ENCODE measurements around the gene MOB3B.

The MOB3B gene

DNA sequence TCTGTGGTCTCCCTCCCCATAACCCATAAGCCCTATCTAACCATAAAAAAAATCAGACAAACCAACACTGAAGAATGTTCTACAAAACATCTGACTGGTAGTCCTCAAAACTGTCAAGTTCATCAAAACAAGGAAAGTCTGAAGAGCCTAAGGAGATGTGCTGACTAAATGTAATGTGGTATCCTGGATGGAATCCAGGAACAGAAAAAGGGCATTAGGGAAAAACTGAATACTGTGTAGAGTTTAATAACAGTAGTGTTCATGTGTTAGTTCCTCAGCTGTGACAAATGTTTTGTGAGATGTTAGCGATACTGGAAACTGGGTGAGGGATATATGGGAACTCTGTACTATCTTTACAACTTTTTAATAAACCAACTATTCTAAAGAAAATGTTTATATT is 157.0 kb downstream of the MOB3B start:
- in situ Hi-C loops (cut with MboI; ENCODE audit: low sequenced_read_pairs), result no loop called here

DNA sequence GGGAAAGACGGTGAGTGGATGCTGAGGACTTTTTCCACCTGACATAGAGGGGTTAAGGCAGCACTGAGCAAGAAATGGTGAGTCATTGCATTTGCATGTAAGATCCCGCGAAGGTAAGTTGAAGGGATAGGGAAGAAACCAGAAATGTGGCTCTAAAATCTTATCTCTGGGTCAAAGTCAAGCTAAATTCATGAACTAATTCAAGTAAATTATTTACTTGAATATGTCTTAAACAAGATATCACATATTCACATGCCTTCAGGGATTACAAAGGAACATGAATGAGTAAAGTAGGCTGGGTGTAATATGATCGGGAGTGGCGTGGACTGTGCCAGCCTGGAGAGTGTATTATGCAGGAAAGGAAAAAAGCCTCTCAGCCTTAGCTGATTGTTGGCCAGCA is 158.2 kb downstream of the MOB3B start:
- in situ Hi-C loops (cut with MboI; ENCODE audit: low sequenced_read_pairs), result no loop called here

DNA sequence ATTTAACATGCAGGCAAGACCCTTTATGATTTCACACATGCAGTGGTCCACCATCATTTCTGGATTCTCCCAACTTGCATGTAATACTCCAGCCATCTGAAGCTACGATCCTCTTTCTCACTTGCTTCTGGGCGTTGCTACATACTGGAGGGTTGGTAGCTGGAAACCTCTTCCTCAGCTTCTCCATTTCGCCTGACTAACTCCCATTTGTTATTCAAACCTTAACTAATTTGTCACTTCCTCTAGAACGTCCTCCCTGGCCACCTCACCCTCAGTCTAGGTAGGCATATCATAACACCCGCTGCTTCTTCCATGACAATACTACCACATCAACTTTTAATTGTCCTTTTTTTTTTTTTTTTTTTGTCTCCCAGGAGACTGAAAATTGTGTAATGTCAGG is 160.0 kb downstream of the MOB3B start:
- in situ Hi-C loops (cut with MboI; ENCODE audit: low sequenced_read_pairs), result no loop called here

DNA sequence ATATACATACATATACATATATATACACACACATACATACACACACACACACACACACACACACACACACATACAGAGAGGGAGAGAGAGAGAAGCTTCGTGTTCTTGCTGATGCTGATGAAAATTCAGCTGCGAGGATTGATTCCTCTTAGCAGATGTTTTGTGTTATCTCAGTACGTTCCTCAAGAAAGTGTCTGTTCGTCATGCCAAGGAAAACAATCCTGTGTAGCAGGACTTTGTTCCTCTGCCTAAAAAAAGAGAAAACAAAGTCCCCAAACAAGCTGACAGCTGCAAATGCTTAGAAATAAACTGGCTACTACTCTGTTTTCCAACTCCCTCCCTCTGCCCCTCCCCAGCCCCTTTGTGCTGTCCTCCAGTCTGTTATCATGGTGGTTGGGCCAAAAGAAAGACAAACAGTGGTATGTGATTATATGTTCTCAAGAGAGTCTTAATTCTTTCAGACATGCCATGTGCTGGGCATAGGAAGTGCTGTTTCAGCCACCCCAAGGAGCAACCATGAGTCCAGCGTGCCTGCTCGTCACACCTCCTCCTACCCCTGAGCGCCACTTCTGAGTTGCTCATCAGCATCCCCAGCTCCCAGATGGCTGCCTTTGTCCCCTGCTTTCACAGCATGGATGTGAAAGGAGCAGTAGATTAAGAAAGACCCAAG is 161.2 kb downstream of the MOB3B start:
- in situ Hi-C loops (cut with MboI; ENCODE audit: low sequenced_read_pairs), result no loop called here

DNA sequence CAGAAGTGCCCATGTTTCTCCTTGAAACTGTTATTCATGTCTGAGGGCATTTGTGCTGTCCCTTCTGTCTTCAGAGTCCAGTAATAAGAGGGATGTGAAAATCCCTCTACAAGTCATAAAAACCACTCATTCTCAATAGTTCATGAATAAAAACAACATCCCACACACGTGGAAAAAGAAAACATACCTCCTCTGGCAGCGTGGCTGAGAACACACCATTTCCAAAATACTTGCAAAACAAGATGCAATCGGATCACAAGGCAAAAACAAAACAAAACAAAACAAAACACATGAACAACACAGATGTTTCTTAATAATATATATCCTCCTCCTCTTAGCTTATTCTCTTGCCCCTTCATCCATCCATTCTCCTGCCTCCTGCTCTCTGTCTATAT is 161.7 kb downstream of the MOB3B start:
- in situ Hi-C loops (cut with MboI; ENCODE audit: low sequenced_read_pairs), result no loop called here

DNA sequence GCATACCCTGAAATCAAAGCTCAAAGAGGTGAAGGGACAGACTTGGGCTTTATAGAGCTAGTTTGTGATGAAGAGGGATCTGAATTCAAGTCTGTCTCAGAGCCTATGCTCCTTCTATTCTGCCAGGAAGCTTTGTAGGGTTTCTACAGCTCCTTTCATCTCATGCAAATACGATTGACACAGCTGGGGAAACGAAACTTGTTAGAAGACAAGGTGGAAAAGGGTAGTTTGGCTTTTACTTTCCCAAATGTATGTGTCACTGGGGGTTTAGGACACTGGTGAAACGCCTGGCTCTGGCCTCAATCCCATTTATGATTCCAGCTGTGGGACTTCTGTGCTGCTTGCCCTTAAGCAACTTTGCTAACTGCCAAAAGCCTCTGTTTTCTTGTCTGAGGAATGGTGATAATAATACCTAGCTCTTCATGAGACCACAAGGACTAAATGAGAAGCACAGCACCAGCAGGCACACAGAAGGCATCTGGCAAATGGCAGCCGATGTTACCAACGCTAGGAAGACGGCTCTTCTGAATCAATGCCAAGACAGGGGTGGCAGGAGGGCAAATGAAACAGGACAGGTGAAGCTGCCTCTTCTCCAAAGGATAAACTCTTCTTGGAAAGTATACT is 162.3 kb downstream of the MOB3B start:
- in situ Hi-C loops (cut with MboI; ENCODE audit: low sequenced_read_pairs), result no loop called here

DNA sequence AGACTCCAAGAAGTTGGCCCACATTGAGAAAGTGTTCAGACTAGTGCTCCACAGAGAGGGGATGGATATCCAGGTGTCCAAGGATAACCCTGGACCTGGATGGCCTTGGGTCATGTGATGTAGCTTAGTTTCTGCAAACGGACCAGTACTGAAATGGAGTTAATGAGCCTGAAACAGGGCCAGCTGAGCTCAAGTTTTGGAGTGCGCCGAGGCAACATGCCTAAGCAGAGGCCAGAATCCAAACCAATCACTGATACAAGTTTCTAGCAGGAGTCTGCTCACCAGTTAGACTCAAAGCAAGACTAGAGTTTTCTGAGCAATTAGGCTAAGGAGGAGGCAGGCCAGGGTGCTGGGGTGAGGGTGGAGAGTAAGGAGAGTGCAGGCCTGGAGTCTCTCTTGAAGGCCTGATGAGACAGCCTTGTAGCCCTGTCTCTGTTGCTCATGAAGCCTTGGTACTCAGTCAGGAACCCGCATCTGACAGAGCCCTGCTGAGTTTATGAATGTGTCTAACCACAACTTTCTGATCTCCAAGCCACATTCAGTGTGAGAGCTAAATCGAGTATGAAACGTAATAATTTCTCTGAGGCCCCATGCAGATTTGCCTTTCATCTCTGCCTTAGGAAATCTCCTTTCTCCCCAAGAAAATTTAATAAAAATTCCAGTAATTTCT is 163.8 kb downstream of the MOB3B start:
- in situ Hi-C loops (cut with MboI; ENCODE audit: low sequenced_read_pairs), result no loop called here

DNA sequence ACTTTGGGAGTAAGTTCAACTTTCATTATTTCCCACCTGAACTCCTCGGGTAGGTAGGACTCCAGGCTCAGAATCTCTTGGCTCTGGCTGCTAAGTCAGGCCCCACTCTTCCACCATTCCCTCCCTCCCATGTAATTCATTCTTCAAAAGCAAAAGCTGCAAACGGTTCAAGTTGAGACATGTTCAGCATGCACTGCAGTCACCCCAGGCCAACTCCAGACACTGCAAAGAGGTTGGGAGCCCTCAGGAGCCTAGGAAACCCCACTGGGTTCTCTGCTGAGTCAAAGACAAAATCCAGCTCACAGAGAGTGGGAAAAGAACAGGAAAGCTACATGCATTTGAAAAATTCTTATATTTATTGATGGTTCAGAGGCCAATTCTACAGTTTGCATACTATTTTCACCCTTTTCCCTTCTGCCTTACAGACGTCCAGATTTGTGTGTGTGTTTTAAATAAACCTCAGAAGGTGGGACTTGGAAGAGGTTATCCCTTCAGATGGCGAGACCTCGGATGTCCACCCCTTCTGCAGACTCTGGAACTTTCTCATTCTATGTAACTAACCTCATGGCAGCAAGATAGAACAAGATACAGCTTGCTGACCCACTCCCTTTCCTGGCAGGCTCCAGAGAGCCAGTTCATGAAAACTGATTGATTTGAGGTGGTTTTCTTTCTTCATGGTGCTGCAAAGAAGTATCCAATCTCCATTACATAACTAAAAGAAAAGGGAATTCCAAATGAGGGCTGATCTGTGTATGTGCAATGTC is 167.0 kb downstream of the MOB3B start:
- in situ Hi-C loops (cut with MboI; ENCODE audit: low sequenced_read_pairs), result no loop called here

DNA sequence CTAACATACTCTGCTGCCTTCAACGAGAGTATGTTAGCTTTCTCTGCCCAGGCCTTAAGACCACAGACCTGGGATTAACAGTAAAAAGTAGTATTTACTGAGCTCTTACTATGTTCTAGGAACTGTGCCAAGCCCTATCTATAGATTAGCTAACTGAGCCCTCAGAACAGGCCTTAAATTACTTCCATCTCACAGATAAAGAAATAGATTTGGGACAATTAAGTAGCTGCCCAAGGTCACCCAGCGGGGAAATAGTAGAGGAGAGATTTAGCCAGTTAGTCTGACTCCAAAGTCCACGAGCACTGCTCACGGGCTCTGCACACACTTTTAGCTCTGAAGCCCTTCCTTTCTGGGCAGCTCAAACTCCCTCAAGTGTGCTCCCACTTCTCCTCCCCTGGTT is 168.1 kb downstream of the MOB3B start:
- in situ Hi-C loops (cut with MboI; ENCODE audit: low sequenced_read_pairs), result no loop called here

DNA sequence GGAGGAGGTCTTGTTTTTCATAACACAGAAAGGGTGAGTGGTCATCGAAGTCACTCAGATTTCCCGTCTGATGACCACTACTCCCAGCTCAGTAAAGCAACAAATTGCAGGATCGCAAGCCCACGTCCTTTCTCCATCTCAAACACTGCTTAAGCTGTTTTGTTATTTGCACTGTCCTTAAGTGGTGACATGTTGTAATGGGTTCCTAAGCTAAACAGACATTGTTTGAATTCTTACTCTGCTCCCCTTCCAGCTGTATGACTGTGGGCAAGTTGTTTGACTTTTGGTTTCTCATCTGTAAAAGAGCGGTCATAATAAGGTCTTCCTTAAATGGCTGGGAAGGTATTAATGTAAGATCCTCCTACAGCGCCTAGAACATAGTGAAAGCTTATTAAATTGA is 169.9 kb downstream of the MOB3B start:
- in situ Hi-C loops (cut with MboI; ENCODE audit: low sequenced_read_pairs), result no loop called here

DNA sequence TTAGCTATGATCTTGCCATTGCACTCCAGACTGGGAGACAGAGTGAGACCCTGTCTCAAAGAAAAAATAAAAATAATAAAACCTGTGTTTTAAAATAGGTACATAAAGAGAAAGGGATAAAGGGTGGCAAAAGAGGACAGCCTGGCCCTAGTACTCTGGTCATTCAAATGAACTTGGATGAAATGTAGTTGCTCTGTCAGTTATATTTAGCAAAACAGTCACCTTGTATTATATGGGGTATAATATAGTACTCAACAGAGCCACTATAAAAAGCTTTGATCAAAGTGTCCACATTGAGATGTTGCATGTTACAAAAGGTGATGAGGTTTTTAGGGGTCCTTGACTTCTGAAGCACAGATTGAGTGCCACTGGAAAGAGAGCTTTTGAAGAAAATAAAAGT is 171.6 kb downstream of the MOB3B start:
- in situ Hi-C loops (cut with MboI; ENCODE audit: low sequenced_read_pairs), result no loop called here

DNA sequence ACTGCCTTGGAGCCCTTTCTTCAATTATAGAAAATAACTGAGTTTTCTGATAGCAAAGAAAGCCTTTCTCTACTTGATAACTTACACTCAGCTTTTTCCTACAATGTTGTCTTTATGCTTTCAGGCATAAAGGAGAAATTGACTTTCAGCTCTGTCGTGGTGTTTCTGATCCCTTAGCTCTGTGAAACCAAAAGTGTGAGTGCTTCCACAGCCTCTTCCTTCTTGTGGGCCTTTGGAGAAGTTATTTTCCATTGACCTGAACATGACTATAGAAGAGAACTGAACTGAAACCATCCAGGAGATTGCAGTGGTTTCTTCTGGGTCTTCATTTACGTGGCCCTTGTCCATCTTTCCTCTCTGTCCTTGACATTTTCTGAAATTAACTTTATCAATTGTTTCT is 173.2 kb downstream of the MOB3B start:
- in situ Hi-C loops (cut with MboI; ENCODE audit: low sequenced_read_pairs), result no loop called here

DNA sequence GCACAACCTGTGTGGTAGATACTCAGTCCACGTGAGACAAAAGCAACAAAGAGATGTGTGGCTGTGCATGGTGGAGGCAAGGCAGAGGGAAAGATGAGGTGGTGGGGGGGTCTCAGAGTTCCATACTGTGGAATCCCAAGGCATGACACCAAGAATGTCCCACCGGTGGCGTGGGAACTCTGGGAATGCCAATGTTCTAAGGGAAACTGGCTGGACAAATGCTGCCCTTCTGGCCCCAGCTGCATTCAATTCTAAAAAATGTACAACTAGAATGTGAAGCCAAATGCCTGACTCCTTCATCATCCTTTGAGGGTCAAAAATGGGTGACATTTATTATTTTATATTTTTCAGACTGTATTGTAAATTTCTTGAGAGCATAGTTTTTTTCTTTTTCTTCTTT is 174.4 kb downstream of the MOB3B start:
- in situ Hi-C loops (cut with MboI; ENCODE audit: low sequenced_read_pairs), result no loop called here

DNA sequence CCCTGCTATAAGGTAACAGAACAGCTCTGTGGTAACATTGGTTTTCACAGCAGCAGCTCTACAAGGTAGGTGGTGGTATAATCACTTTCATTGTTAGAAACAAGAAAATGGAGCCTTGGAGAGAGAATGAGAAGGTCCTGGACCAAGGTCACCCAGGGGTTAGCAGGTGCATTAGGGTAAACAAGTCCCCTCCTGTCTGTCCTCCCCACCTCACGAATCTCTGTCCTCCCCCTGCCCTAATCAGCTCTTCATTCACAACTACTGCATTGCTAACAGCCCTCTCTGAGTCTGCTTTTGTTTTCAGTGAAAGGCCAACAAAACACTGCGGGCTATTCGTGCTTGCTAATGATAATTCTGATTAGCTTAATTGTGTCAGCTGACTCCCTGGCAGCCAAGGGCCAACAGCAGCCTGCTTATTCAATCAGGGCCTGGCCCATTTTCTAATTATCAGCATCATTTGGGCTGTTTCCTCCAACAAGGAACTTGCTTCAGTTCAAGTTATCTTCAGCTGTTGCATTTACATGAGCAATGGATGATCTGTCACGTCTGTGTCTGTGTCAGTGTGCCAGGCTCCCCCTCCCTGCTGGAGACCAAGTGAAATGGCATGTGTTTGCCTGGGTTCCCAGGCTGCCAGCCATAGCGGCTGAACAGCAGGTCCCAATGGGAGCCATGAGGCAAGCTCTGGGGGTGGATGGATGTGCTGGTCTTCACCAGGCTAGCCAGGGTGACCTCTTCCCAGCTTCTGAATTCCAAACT is 176.0 kb downstream of the MOB3B start:
- in situ Hi-C loops (cut with MboI; ENCODE audit: low sequenced_read_pairs), result no loop called here

DNA sequence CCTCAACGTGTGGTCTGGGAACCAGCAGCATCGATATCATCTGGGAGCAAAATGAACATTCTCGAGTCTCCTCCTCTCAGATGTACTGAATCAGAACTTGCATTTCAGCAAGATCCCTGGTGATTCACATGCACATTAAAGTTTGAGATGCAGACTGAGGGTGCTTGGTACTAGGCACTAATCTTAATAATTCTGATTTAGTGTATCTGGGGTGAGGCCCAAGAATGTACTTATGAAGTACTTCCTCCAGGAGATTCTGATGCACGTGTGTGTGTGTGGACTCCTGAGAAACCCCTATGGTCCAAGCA is 176.5 kb downstream of the MOB3B start:
- in situ Hi-C loops (cut with MboI; ENCODE audit: low sequenced_read_pairs), result no loop called here

DNA sequence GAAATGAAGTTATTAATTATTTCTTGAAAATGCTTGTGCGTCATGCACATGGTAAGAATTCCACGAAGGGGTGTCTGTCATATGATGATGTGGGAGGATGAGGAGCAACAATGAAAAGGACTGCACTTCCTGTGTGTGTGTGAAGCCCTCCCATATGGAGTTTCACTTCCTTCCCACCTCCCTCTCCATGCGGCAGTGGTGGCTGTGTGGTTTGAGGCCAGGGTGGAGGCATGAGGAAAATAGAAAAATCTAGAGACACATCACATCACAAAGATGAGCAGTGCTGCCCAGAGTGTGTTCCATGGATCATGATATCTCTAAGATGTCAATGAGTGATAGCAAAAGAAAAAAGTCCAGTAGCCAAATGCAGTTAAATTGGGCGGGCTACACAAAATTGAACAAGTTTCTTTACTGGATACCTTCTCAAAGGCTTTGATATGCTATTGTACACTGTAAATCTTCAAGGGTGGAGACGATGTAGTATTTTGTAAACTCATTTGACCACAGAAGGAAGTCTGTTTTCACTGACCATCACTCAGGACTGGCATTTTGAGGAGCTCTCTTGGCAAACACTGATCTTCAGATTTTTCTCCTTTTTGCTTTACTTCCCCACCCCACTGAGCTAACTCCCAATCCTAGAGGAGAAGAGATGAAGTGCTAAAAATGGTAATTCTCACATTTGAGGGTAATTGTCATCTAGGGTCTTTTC is 177.0 kb downstream of the MOB3B start:
- in situ Hi-C loops (cut with MboI; ENCODE audit: low sequenced_read_pairs), result no loop called here

DNA sequence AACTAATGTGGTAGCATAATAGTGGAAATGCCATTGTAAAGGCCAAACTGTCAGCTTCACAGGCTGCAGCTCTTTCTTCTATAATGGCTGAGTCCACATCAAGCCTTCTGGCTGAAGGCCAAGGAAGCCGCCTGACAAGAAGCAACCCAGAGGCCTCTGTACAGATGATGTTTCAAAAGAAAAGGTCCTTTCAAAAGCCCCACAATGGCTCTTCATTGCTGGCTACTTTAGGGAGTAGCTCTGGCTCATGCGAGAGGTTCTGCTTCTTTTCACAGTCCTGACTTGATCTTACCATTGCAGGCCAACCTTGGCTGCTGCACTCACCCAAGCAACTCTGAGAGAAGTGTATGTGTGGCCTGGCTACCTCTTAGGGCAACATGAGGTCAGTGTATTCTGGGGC is 178.2 kb downstream of the MOB3B start:
- in situ Hi-C loops (cut with MboI; ENCODE audit: low sequenced_read_pairs), result no loop called here

DNA sequence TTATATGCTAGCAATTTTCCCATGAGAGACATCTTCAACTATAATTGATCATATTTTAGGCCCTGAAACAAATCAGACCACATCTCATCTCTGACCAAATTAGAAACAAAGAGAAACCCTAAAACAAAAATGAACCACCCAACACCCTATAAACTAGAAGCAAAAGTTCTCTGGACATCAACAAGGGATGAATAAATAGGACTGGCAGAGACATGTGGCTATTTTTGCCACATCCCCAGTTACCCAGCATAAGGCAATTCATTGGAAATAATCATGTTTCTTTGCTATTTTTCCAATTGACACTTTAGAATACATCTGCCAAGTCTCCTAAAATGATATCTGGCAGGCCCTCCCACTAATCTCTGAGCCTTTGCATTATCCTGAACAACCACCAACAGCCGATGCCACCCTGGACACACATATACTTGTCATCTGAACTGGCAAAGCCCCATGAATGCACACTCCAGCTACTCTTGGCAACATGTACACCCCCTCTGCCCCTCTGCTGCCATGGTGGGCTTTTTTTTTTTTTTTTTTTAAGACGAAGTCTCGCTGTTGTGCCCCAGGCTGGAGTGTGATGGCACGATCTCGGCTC is 179.1 kb downstream of the MOB3B start:
- in situ Hi-C loops (cut with MboI; ENCODE audit: low sequenced_read_pairs), result no loop called here

DNA sequence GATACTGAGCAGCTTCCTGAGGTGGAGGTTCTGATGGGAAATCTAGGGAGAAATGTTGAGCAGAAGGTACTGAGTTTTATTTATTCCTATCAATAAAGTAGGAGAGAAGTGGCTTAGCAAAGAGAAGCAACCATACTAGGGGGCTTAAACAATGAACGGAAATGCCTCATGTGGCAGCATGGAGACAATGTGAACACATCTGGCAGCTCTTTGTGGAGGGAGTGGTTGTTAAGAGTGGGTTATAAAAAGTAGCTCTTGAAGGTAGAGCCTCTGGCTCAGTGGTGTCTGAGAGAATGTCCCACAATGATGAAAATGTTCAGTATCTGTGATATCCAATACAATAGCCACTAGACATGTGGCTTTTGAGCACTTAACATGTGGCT is 179.9 kb downstream of the MOB3B start:
- in situ Hi-C loops (cut with MboI; ENCODE audit: low sequenced_read_pairs), result no loop called here
